ENCODE measurements around the gene AP2A2. TPM values are rescaled to one million over a fixed set of nuclear protein-coding genes. Genes with fewer than 3 reads are reported as not detected.
A peak's percentile ranks its signal among the peaks of the same experiment; 100 is the strongest.

AP2A2 gene
- total and polyA plus RNA-seq, 5 donors: 22.4 to 55.0 (median 48.9) TPM

GRCh38 chr11:976431-977160, 50.9 kb downstream of the AP2A2 start:
- H3K27me3 ChIP-seq (ENCODE audit: control insufficient read depth, insufficient read depth): no peaks in the 10 kb centered on the region
- no peak overlapping the region for H3K4me3 ChIP-seq (ENCODE audit: low read length)
- WGBS: 67% methylated on average over 26 of the region's 26 CpGs
- no peak overlapping the region for H3K27ac ChIP-seq (ENCODE audit: low read length)
- intact Hi-C loops (cut with DNase I): no loop called here
- no peaks in the 10 kb centered on the region for H3K9me3 ChIP-seq (ENCODE audit: control insufficient read depth, low read length)
- ATAC-seq (peak; percentile 50 to 58), DNase-seq (peak in 2 of 3 donors; percentile 78 to 81)
- no peaks in the 10 kb centered on the region for H3K4me1 ChIP-seq (ENCODE audit: control insufficient read depth, insufficient read depth, low read length)

GRCh38 chr11:977830-978720, 52.4 kb downstream of the AP2A2 start:
- H3K27me3 ChIP-seq (ENCODE audit: control insufficient read depth, insufficient read depth): no peaks in the 10 kb centered on the region
- no peak for DNase-seq
- 86% methylated on average over 28 of the region's 28 CpGs for WGBS
- no peak overlapping the region for H3K27ac ChIP-seq (ENCODE audit: low read length)
- intact Hi-C loops (cut with DNase I): no loop called here
- H3K9me3 ChIP-seq (ENCODE audit: control insufficient read depth, low read length): no peaks in the 10 kb centered on the region
- H3K4me1 ChIP-seq (ENCODE audit: control insufficient read depth, insufficient read depth, low read length): no peaks in the 10 kb centered on the region
- no peak for ATAC-seq
- no peak overlapping the region for H3K4me3 ChIP-seq (ENCODE audit: low read length)

- DNase-seq (no peak), ATAC-seq (peak in 1 of 2 donors; percentile 7)
- Histone ChIP-seq H3K4me1 (ENCODE audit: control insufficient read depth, insufficient read depth, low read length) (no peaks in the 10 kb centered on the region), H3K27me3 (ENCODE audit: control insufficient read depth, insufficient read depth) (no peaks in the 10 kb centered on the region), H3K27ac (ENCODE audit: low read length) (no peak overlapping the region), H3K9me3 (ENCODE audit: control insufficient read depth, low read length) (no peaks in the 10 kb centered on the region), H3K4me3 (ENCODE audit: low read length) (no peak overlapping the region)
- intact Hi-C loops (cut with DNase I): no loop called here
- 77% methylated on average over 16 of the region's 16 CpGs for WGBS
Observed at GRCh38 chr11:978781-979180, 53.1 kb downstream of the AP2A2 start.

- H3K4me1 ChIP-seq (ENCODE audit: control insufficient read depth, insufficient read depth, low read length): no peaks in the 10 kb centered on the region
- DNase-seq (no peak), ATAC-seq (peak in 1 of 2 donors; percentile 45)
- no peaks in the 10 kb centered on the region for H3K27me3 ChIP-seq (ENCODE audit: control insufficient read depth, insufficient read depth)
- H3K4me3 ChIP-seq (ENCODE audit: low read length): no peak overlapping the region
- no peak overlapping the region for H3K27ac ChIP-seq (ENCODE audit: low read length)
- no peaks in the 10 kb centered on the region for H3K9me3 ChIP-seq (ENCODE audit: control insufficient read depth, low read length)
- intact Hi-C loops (cut with DNase I): no loop called here
- 79% methylated on average over 26 of the region's 26 CpGs for WGBS
Observed at GRCh38 chr11:980438-981357, 55.0 kb downstream of the AP2A2 start.

GRCh38 chr11:981764-982163, 56.1 kb downstream of the AP2A2 start:
- ATAC-seq: no peak
- Histone ChIP-seq H3K9me3 (ENCODE audit: control insufficient read depth, low read length) (no peaks in the 10 kb centered on the region), H3K27ac (ENCODE audit: low read length) (no peak overlapping the region), H3K4me1 (ENCODE audit: control insufficient read depth, insufficient read depth, low read length) (no peaks in the 10 kb centered on the region), H3K4me3 (ENCODE audit: low read length) (no peak overlapping the region), H3K27me3 (ENCODE audit: control insufficient read depth, insufficient read depth) (no peaks in the 10 kb centered on the region)
- no peak for DNase-seq
- intact Hi-C loops (cut with DNase I): no loop called here
- 95% methylated on average over 14 of the region's 14 CpGs for WGBS

GRCh38 chr11:984546-984945, 58.9 kb downstream of the AP2A2 start:
- WGBS: 95% methylated on average over 15 of the region's 15 CpGs

GRCh38 chr11:985406-985805, 59.7 kb downstream of the AP2A2 start:
- WGBS: 94% methylated on average over 21 of the region's 21 CpGs
- Histone ChIP-seq H3K9me3 (ENCODE audit: control insufficient read depth, low read length) (no peaks in the 10 kb centered on the region), H3K4me3 (ENCODE audit: low read length) (no peak overlapping the region), H3K27ac (ENCODE audit: low read length) (no peak overlapping the region), H3K27me3 (ENCODE audit: control insufficient read depth, insufficient read depth) (no peaks in the 10 kb centered on the region), H3K4me1 (ENCODE audit: control insufficient read depth, insufficient read depth, low read length) (no peaks in the 10 kb centered on the region)
- no peak for DNase-seq
- ATAC-seq: no peak
- intact Hi-C loops (cut with DNase I): no loop called here

More at GRCh38 chr11:984546-984945, 58.9 kb downstream of the AP2A2 start:
- DNase-seq: no peak
- Histone ChIP-seq H3K27ac (ENCODE audit: low read length) (no peak overlapping the region), H3K4me3 (ENCODE audit: low read length) (no peak overlapping the region), H3K4me1 (ENCODE audit: control insufficient read depth, insufficient read depth, low read length) (no peaks in the 10 kb centered on the region), H3K9me3 (ENCODE audit: control insufficient read depth, low read length) (no peaks in the 10 kb centered on the region), H3K27me3 (ENCODE audit: control insufficient read depth, insufficient read depth) (no peaks in the 10 kb centered on the region)
- intact Hi-C loops (cut with DNase I): no loop called here
- ATAC-seq: no peak

GRCh38 chr11:985848-986247, 60.2 kb downstream of the AP2A2 start:
- H3K27me3 ChIP-seq (ENCODE audit: control insufficient read depth, insufficient read depth): no peaks in the 10 kb centered on the region
- 96% methylated on average over 20 of the region's 20 CpGs for WGBS
- ATAC-seq (no peak), DNase-seq (peak in 1 of 3 donors; percentile 45)
- no peaks in the 10 kb centered on the region for H3K4me1 ChIP-seq (ENCODE audit: control insufficient read depth, insufficient read depth, low read length)
- intact Hi-C loops (cut with DNase I): no loop called here
- H3K4me3 ChIP-seq (ENCODE audit: low read length): no peak overlapping the region
- no peaks in the 10 kb centered on the region for H3K9me3 ChIP-seq (ENCODE audit: control insufficient read depth, low read length)
- H3K27ac ChIP-seq (ENCODE audit: low read length): no peak overlapping the region

- DNase-seq (peak in 2 of 3 donors; percentile 56 to 62), ATAC-seq (peak; percentile 17 to 67)
- Histone ChIP-seq H3K9me3 (ENCODE audit: control insufficient read depth, low read length) (no peaks in the 10 kb centered on the region), H3K4me3 (ENCODE audit: low read length) (no peak overlapping the region), H3K27ac (ENCODE audit: low read length) (no peak overlapping the region), H3K4me1 (ENCODE audit: control insufficient read depth, insufficient read depth, low read length) (no peaks in the 10 kb centered on the region), H3K27me3 (ENCODE audit: control insufficient read depth, insufficient read depth) (no peaks in the 10 kb centered on the region)
- intact Hi-C loops (cut with DNase I): no loop called here
- WGBS: 81% methylated on average over 28 of the region's 28 CpGs
Observed at GRCh38 chr11:986270-986951, 60.7 kb downstream of the AP2A2 start.

- WGBS: 97% methylated on average over 9 of the region's 9 CpGs
- H3K27me3 ChIP-seq (ENCODE audit: control insufficient read depth, insufficient read depth): no peaks in the 10 kb centered on the region
- H3K4me3 ChIP-seq (ENCODE audit: low read length): no peak overlapping the region
- DNase-seq (peak in 1 of 3 donors; percentile 57), ATAC-seq (no peak)
- H3K27ac ChIP-seq (ENCODE audit: low read length): no peak overlapping the region
- H3K4me1 ChIP-seq (ENCODE audit: control insufficient read depth, insufficient read depth, low read length): no peaks in the 10 kb centered on the region
- H3K9me3 ChIP-seq (ENCODE audit: control insufficient read depth, low read length): no peaks in the 10 kb centered on the region
- intact Hi-C loops (cut with DNase I): no loop called here
Observed at GRCh38 chr11:986952-987305, 61.3 kb downstream of the AP2A2 start.

Data from right cardiac atrium (tissue), 5 donors.